ENCODE results near the gene KAT7.
"Not testable (repeated sequence)": the region's sequence is repeated elsewhere in the genome, so short reads cannot be mapped to it uniquely, and the experiment has no call there.

Gene KAT7

DNA sequence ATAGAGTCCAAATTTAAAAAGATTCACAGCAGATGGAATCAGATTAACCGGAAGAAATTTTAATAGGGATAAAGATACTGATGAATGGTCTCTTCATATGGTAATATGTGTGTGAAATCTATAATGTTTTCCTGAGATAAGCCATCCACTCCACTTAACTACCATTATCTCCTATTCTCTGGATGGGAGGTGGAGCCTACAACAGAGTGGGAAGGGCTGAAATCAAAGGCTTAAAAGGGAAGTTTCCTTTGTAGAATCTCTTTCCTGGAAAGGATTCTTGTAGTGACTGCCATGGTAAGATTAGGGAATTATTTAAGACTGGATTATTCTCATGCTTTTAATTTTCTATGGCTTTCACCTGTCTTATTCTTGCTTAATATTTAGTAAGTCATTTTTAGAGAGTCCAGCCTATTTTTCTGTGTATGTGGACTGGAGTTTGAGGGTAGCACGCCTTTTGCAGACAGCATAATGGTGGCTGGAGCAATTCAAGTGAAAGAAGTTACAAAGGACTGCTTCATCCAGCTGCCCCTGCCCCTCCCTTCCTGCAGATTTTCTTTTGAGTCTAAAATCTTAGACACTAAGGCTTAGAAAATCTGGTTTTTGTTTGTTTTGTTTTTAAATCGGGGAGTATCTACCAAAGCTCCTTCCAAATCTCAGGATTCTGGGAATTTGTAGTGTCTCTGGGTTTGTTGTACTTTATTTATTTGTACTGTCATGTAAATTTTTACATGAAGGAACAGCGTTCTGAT, 26.5 kb downstream of the KAT7 start:
- DNase-seq, result no peak

DNA sequence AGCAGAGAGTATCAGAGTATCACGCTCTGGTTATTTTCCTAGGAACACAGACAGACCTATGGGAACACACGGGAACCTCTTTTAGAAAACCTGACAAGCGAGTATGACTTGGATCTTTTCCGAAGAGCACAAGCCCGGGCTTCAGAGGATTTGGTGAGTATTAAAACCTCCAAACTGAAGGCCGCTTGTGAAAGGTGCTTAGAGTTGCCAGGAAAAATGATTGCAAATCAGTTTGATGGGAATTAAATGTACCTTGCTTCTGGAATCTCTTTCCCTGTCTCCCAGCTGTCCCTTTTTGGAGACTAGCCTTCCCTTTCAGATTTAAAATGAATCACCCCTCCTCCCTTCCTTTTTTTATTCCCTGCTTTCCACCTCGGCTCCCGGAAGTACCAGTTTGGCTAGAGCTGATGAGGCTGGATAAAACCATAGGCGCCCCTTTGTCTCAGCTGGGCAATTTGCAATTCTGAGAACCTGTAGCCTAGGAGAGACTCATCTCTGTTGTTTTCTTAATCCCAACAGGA, 27.3 kb downstream of the KAT7 start:
- DNase-seq, result no peak

DNA sequence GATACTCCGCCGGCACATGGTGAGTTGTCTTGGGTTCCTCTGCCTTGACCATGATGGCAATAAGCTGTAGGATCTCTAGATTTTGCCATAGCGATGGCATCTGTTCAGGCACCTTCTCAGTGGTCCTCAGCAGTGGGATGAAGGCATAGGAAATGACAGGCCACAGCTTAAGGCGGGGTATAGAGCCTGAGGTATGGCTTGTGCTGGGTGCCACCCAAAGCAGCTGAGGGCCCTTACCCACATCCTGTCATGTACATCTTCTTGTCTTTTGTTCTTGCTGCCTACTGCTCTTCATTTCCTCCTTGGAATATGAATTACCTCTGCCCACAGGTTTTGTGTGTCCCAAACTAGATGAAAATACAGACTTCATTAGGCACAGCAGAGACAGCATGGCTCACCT, 29.5 kb downstream of the KAT7 start:
- no peak for DNase-seq

DNA sequence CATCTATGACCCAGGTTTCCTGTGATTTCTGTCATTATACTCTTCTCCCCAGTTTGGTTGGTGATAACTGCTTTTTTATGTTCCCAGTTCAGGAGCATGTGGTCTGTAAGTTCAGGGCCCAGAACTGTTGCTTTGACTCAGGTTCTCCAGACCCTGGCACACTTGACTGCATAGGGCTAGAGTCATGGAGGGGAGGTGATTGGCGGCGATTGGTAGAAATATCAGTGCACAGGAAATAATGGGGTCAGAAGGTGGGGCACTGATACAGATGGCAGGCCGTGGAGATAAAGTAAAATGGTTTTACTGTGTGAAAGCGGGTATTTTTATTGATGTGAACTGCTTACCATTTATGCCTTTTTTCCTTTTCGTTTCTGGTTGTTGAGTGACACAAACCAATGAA, 30.7 kb downstream of the KAT7 start:
- no peak for DNase-seq

DNA sequence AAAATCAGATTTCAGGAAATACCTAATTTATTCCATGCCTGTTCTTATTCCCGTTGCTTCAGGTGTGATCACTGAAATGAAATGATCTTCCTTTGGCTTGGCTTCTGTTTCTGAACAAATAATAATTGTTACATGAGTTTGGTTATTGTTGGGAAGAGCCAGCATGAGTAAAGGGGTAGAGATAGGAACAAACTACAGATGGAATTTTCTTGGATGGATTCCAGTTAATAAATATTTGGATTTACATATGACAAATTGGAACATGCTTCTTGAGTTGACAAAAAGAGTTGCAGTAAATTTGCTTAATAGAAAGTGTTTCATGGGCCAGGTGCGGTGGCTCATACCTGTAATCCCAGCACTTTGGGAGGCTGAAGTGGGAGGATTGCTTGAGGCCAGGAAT, 31.2 kb downstream of the KAT7 start:
- no peak for DNase-seq

DNA sequence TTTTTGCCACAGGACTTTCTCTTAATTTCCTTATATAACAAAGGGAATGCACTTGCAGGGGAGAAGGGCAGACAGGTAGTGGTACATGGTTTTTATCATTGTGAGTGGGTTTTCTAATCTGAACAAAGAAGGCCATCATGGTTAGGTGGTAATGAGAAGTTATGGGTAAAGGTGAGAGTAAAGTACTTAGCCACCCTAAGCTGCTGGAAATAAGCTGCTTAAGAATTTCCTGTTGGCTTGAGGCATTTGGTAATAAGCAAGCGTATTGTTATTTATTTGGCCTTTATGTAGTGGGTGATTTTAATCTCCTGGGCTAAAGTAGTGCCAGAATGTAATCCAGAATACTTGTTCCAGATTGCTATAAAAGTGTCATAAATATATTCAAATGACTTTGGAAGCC, 32.3 kb downstream of the KAT7 start:
- no peak for DNase-seq

DNA sequence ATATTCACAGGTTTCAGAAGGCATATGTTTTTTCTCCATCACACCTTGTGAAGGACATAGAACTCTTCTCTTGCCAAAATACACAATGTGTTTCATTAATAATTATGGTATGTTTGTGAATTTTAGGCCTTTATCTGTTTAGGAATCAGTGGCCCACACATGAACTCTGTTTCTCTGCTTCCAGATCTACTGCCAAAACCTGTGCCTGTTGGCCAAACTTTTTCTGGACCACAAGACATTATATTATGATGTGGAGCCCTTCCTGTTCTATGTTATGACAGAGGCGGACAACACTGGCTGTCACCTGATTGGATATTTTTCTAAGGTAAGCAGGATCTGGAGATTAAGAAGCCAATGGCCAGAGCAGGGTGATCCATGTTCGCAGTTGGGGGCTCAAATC, 33.0 kb downstream of the KAT7 start:
- DNase-seq, result no peak

DNA sequence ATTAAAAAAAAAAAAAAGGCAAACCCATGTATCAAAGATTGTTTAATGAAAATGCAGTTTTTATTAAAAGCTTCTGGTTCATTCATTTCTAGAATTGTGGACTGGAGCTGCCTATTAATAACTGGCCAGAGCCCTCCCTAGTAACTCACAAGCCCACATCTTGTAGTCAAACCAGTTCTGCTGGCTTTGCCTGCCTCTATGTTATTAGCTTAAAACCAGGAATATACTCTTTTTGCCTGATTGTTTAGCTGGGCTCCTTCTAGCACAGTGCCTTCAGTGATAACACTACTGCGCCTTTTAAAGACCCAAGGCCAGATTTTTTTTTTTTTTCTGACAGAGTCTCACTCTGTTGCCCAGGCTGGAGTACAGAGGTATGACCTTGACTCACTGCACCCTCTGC, 33.4 kb downstream of the KAT7 start:
- no peak for DNase-seq

DNA sequence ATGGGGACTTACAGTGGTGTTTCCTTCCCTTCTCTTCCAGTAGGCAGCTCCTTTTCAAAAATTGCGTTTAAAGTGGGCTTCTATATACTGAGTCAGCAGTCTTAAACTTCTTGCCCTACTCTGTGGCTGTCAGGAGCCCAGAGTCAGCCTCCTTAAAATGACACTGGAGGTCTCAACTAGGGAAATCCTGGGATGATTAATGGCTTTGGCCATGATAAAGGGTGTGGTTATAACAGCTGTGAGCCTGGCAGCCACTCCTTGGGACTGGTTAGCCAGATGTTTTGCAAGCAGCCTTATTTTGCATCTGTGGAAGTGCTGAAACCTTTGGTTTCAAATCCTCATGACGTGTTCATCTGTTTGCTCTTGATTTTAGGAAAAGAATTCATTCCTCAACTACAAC, 34.3 kb downstream of the KAT7 start:
- no peak for DNase-seq

DNA sequence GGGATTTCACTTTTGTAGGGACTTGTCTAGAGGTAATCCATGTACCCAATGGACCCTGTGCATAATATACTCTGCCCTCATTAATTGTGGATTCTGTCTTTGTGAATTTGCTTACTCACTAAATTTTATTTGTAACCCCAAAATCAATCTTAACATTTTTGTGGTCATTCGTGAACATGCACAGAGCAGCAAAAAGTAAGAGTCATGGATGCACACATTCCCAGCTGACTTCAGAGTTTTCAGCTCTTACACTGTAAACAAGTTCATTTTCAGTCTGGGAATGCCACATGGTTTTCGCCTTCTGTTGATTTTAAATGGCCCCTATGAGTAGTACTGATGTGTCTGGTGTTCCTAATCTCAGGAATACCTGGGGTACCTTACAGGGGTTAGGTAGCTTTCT, 35.1 kb downstream of the KAT7 start:
- no peak for DNase-seq

DNA sequence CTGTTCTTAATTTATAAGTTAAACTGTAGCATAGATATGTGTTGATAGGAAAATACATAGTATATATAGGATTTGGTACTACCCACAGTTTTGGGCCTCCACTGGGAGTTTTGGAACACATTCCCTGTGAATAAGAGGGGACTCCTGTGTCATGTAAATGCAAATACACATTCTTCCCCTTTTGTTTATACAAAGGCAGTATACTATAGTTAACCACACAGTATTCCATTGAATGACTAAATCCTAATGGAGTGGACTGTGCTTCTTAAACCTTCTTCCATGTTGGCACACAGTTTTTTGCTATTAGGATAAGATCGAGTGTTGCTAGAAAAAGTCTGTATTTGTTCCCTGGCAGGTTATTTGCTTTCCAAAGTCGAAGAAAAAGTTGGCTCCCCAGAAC, 37.2 kb downstream of the KAT7 start:
- no peak for DNase-seq

DNA sequence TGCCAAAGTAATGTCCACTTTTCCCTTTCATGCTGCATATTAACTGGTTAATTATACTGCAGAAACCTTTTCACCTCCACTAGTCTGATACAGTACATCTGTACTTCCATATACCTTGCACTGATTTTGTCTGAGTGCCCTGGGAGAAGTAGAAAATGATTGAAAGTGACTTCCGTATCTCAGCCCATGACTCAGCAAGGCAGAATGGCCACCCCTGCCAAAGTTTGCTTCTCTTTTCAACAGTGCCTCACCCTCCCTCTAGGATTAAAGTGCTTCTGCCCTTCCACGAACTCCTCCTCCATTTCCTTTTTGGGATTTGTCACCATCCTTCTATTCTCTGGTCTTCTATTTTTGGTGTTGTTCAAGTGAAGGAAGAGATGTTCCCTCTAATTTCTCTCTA, 39.8 kb downstream of the KAT7 start:
- not testable (repeated sequence) for DNase-seq

DNA sequence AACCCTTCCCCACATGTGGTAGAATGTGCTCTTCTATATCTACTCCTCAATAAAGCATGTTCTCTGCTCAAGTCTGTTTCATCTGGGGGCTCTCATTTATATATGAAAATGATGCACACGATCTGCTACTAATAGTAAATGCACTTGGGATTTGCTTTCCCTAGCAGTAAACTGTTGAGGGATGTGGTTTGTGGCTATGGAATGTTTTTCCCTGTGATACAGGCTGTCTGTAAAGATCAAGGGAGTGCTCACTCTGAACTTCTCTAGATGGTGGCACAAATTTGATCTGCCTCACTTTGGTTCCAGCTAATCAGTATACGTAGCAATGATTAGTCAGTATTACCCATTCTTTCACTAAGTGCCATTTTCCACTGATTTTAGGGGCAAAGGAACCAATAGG, 40.5 kb downstream of the KAT7 start:
- DNase-seq, result no peak

DNA sequence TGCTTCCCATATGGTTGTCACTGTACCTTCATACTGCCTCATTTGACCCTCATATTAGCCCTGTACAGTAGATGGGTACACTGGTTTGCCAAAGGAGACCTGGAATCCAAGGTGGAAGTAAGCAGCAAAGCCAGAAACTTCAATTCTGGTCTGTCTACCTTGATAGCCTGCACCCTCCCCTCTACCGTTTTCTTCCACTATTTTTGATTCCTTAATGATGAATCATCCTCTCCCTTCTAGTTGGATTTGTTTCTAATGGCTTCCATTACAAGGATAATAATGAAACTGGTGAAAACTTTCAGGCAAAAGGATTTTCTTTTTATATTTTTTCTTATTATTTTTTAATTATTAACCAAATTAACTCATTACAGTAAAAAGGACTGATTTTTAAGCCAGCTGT, 42.1 kb downstream of the KAT7 start:
- no peak for DNase-seq

DNA sequence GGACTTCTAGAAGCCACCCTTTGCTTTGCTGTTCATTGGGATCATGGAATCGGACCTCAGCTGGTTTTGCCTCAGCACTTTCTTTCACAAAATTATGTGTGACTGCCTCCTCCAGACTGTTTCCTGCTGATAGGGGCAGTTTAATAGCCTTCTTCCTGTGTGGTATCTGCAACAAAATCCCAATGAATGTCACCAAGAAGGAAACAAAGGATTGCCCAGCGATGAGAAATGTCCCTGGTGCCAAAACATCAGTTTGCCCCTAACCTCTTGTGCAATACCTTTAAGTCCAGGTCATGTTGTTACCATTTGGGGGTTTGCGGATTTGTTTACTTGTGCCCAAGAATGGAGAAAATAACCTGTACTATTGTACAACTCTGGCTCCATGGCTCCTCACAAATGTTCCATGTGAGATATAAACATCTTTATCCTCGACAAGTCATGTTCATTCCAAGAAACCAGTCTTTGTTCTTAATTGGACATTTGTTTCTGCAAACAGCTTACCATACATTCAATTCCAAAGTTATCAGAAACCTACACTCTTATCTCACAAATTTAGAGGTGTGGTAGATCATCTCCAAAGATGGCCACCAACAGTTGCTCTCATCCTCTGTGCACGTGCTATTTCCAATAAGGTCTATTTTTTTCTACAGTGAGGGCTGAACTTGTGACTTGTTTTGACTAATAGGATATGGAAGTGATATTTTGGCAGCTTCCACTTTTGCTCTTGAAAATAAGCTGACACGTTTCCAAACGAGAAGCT, 44.5 kb downstream of the KAT7 start:
- DNase-seq, result no peak

DNA sequence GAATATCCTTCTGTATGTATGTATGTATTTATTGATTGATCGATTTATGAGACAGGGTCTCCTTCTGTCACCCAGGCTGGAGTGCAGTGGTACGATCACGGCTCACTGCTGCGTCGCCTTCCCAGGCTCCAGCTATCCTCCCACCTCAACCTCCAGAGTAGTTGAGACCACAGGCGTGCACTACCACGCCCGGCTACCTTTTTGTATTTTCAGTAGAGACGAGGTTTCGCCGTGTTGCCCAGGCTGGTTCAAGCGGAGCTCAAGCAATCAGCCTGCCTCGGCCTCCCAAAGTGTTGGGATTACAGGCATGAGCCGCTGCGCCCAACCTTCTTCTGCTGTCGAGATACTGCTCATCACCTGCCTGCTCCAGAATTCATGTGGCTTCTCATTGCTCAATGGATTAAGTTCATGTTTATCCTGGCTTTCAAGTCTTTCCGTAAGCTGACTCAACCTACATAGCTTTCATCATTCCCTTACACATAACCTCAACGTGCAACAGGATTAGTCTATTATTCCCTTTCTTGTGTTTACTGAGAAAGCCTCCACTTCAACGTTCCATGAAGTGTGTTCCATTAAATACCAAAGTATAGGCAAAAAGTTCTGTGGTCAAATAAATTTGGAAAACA, 45.8 kb downstream of the KAT7 start:
- DNase-seq, result no peak

DNA sequence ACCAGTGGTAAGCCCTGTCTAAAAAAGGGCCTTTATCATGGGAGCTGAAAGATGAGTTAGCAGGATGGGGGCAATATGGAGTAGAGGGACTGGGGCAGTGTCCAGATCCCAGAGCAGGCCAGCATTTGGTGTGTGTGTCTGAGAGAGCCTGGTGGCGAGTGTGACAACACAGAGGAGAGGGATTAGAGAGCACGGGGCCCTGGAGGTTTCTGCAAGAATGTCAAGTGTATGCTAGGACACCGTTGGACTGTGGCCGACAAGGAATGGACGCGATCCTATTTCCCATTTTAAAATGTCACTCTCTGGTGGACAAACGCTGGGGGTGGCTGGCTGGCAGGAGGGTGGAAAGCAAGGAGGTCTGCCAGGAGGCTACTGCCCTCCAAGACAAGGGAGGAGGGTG, 47.0 kb downstream of the KAT7 start:
- DNase-seq, result no peak

DNA sequence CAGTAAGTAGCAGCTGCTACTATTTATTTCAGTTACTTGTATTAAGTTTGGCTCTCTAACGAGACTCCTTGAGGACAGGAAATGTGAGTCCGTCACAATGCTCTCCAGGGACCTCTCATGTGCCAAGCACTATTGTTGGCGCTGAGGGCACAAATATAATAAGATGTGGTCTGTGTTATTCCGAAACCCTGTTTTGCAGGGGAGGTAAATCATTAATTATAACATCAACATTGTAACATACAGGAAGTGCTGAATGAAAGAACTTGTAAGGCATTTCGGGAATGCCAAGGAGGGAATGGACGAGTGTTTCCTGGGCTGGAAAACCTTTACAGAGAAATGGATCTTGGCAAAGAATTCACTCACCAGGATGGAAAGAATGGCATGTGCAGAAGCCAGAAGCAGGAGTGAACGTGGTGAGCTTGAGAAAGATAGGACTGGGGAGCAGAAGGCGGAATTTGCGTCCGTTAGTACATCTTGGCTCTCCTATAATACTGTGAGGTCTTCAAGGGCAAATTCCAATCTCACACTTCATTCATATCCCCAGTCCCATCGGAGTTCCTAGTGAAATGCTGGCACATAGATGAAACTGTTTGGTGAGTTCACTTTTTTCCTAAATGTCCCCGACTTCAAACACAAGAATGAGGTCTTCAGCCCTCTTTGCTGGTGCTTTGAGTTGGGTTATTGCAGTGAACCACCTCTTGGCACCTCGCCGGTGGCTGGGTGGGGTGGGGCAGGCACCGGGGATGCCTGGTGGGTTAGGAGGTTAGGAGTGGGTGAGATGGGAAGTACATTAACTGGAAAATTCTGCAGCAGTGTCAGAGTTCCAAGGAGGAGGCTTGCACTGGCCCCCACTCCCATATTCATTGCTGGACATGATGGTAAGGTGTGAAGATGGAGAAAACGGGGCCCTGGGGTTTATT, 47.9 kb downstream of the KAT7 start:
- DNase-seq, result no peak

DNA sequence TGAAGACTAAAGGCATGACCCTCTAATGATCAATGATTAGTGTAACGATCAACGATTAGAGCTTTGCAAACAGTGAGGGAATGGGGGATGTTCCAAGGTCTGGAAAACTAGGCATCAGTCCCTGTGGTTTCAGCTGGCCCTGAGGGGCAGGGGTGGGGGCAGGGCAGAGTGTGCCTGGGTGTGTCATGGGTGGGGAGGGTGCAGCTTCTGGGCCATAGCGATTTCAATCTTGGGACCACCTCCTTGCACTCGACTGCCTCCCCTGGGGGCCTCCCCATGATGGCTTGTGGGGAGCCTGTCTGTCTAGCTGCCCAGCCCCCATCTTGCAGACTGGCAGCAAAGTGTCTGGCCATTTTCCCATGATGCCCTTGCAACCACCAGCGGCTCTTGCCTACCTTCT, 51.0 kb downstream of the KAT7 start:
- DNase-seq, result no peak

DNA sequence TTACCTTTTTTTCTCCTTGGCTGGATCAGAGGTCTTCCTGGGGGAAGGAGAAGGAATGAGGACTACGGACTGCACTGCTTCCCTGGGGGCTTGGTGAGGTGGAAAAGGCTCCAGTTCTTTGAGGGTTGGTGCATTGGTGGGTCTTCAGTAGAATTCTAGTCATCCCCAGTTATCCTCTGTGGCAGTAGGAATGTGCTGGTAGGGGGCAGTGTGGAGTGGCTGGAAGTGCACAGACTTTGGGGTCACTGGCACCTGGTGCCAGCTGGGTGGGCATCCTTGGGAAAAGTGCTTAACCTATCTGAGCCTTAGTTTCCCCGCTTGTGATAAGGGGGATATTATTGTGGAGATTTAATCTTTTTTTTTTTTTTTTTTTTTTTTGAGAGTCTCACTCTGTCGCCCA, 53.1 kb downstream of the KAT7 start:
- no peak for DNase-seq

DNA sequence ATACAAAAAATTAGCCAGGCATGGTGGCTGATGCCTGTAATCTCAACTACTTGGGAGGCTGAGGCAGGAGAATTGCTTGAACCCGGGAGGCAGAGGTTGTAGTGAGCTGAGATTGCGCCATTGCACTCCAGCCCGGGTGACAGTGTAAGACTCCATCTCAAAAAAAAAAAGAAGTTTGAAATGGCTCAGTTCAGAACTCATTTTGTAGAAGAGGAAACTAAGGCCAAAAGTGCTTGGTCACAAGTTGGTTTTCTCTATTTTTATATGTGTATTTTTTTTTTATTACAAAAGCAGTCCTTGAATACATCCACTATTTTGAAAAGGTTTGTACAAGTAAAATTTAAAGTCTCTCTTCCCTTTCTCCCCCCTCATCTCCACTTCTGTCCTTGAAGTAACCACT, 53.9 kb downstream of the KAT7 start:
- DNase-seq, result no peak

DNA sequence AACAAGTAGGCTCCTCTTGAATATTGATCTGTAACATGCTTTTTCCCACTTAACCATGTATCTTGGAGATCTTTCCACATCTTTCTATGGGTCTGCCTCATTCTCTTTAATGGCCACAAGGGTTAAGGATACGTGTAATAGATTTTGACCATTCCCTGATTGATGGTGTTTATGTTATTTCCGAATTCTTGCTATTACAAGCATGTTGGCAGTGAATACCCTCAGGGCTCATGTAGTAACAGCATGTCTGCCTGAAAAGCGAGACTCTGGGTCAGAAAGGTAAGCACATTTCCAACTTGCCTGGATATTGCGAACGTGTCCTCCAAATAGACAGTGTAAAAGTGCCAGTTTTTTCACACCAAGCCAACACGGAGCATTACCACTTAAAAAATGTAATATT, 54.4 kb downstream of the KAT7 start:
- DNase-seq, result no peak

DNA sequence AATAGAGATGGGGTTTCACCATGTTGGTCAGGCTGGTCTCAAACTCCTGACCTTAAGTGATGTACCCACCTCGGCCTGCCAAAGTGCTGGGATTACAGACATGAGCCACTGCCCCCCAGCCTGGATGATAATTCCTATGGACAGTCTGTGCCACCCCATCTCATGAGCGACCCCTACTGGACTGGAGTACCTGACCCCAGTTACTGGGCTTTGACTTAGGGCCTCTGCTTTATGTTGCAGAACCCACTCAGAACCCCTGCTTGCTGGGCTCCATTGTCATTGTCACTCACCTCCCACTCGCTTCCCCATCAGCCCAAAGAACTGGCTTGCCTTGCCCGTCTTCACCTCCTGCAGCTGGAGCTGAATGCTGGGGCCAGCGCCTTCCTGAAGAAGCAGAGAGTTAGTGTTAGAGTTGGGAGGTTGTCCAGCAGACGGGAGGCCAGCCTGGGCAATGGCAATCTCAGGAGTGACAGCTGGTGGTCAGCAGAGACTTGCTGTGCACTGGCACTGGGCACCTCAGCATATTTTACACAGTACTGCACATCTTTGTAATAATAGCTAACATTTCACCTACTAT, 55.4 kb downstream of the KAT7 start:
- DNase-seq, result no peak
